Gastrocnemius medialis (tissue), 4 donors: ENCODE data around the gene PROM2. TPM values are rescaled to one million over a fixed set of nuclear protein-coding genes. Genes with fewer than 3 reads are reported as not detected.
"Not testable (repeated sequence)": the region's sequence is repeated elsewhere in the genome, so short reads cannot be mapped to it uniquely, and the experiment has no call there.

Experiments
- ATAC-seq, 2 donors: fragments of 150-250 bp; one replicate each; pipeline ENCODE4 v1.9.1; 2016
- DNase-seq, 2 donors: peaks; one replicate each; pipeline ENCODE4 v3.0.0-alpha.2; 2019
- H3K27ac ChIP-seq, 4 donors: fragments of 200-600 bp; sonication (generic); 1 replicate in 1 of 4; 2 replicates in 3 of 4; pipeline ENCODE4 v1.5.1; 2016 to 2018; ENCODE audit warnings: mild to moderate bottlenecking in 2 of 4, moderate library complexity in 1 of 4
- H3K27me3 ChIP-seq, 3 donors: fragments of 200-600 bp; sonication (generic) in 2 of 3; 1 replicate in 1 of 3; 2 replicates in 2 of 3; pipeline versions ENCODE4 v1.5.1 to v1.6.0; 2016 to 2019; ENCODE audit warnings: mild to moderate bottlenecking in 1 of 3, moderate library complexity in 1 of 3
- H3K36me3 ChIP-seq, 2 donors: fragments of 200-600 bp; sonication (generic) in 1 of 2; one replicate each; pipeline ENCODE4 v1.5.1; 2017 to 2018
- H3K4me1 ChIP-seq, 2 donors: fragments of 200-600 bp; sonication (generic) in 1 of 2; one replicate each; pipeline ENCODE4 v1.5.1; 2016 to 2017; ENCODE audit warnings: mild to moderate bottlenecking in 2 of 2
- H3K4me3 ChIP-seq, 4 donors: fragments of 200-600 bp; sonication (generic) in 3 of 4; 1 replicate in 1 of 4; 2 replicates in 3 of 4; pipeline ENCODE4 v1.5.1; 2016 to 2019; ENCODE audit warnings: mild to moderate bottlenecking in 2 of 4
- H3K9me3 ChIP-seq, 3 donors: fragments of 200-600 bp; sonication (generic) in 2 of 3; 1 replicate in 1 of 3; 2 replicates in 2 of 3; pipeline ENCODE4 v1.5.1; 2016 to 2019
- CTCF ChIP-seq, 5 experiments: fragments of 450-650 bp in 3 of 5; fragments of 200-600 bp in 2 of 5; sonication (generic) in 2 of 5; IDR thresholded peaks in 4 of 5; conservative IDR thresholded peaks in 1 of 5; 1 replicate in 4 of 5; 2 replicates in 1 of 5; pipeline ENCODE4 v1.5.1; 2016 to 2019; ENCODE audit warnings: antibody characterized with exemption in 5 of 5, mild to moderate bottlenecking in 3 of 5, moderate library complexity in 3 of 5
- POLR2A ChIP-seq, 2 donors: fragments of 450-650 bp; IDR thresholded peaks; one replicate each; pipeline ENCODE4 v1.6.1; 2017; ENCODE audit warnings: antibody characterized with exemption in 2 of 2, mild to moderate bottlenecking in 2 of 2, moderate library complexity in 2 of 2
- in situ Hi-C, 4 donors: fragments of 200-750 bp; cut with MboI; loops; one replicate each; pipeline versions ENCODE4 v1.15.0 to v1.8.0; 2017; ENCODE audit warnings: low sequenced_read_pairs in 4 of 4
- intact Hi-C: fragments of 100-400 bp; cut with DNase I; formaldehyde crosslinking; loops from one replicate; pipeline ENCODE4 v1.15.1; 2023; ENCODE audit warnings: low total_unique reads
- total RNA-seq, 4 donors: library from RNA; depleted of rRNA; stranded (reverse); fragments of >200 nt; gene quantifications; one replicate each; pipeline versions ENCODE4 v1.1.0 to v1.2.3, GENCODE V29; 2016

The PROM2 gene
- total RNA-seq, 4 donors from 2014 or later, result 0.33 to 0.46 TPM; not detected in 2

- Histone ChIP-seq H3K9me3 (peaks cover 0 to 12% (median 7%) of the 10 kb centered on the region in 3 donors), H3K27ac (no peak overlapping the region), H3K36me3 (peaks cover 0 to 3% of the 10 kb centered on the region in 2 donors), H3K4me3 (no peak overlapping the region), H3K27me3 (no peaks in the 10 kb centered on the region), H3K4me1 (no peaks in the 10 kb centered on the region)
- in situ Hi-C loops (no loop called here), intact Hi-C loops (no loop called here)
- DNase-seq, result no peak
- TF ChIP-seq POLR2A (IDR thresholded peaks at IDR 0.05) (no peak), CTCF (IDR thresholded peaks at IDR 0.05 in 4 of 5, conservative IDR thresholded peaks at IDR 0.05 in 1 of 5) (no peak)
- ATAC-seq, result no peak
Measured at GRCh38 chr2:95234286-95234785, 39.9 kb upstream of the PROM2 start.

- no peaks in the 10 kb centered on the region for H3K27me3 ChIP-seq
- in situ Hi-C loops, result no loop called here
- intact Hi-C loops, result no loop called here
- H3K36me3 ChIP-seq, result no peaks in the 10 kb centered on the region
- no peak overlapping the region for H3K4me3 ChIP-seq
- H3K9me3 ChIP-seq, result peaks cover 0 to 12% (median 7%) of the 10 kb centered on the region in 3 donors
- no peaks in the 10 kb centered on the region for H3K4me1 ChIP-seq
- no peak for DNase-seq
- ATAC-seq, result no peak
- TF ChIP-seq POLR2A (IDR thresholded peaks at IDR 0.05), result no peak
- no peak for TF ChIP-seq CTCF (IDR thresholded peaks at IDR 0.05 in 4 of 5, conservative IDR thresholded peaks at IDR 0.05 in 1 of 5)
- no peak overlapping the region for H3K27ac ChIP-seq
Measured at GRCh38 chr2:95234816-95235215, 39.4 kb upstream of the PROM2 start.

GRCh38 chr2:95238131-95238530 is 36.1 kb upstream of the PROM2 start:
- Histone ChIP-seq H3K4me1 (no peaks in the 10 kb centered on the region), H3K9me3 (peaks cover 0 to 16% (median 12%) of the 10 kb centered on the region in 3 donors), H3K27me3 (no peaks in the 10 kb centered on the region), H3K4me3 (no peak overlapping the region), H3K27ac (no peak overlapping the region), H3K36me3 (no peaks in the 10 kb centered on the region)
- TF ChIP-seq CTCF (IDR thresholded peaks at IDR 0.05 in 4 of 5, conservative IDR thresholded peaks at IDR 0.05 in 1 of 5), result no peak
- TF ChIP-seq POLR2A (IDR thresholded peaks at IDR 0.05), result no peak
- in situ Hi-C loops (no loop called here), intact Hi-C loops (no loop called here)
- DNase-seq, result no peak
- no peak for ATAC-seq

GRCh38 chr2:95240091-95240490 is 34.2 kb upstream of the PROM2 start:
- ATAC-seq (no peak), DNase-seq (no peak)
- intact Hi-C loops, result no loop called here
- no peaks in the 10 kb centered on the region for H3K4me1 ChIP-seq
- in situ Hi-C loops, result no loop called here
- H3K27me3 ChIP-seq, result no peaks in the 10 kb centered on the region
- peaks cover 0 to 16% (median 12%) of the 10 kb centered on the region in 3 donors for H3K9me3 ChIP-seq
- H3K36me3 ChIP-seq, result no peaks in the 10 kb centered on the region
- no peak for TF ChIP-seq POLR2A (IDR thresholded peaks at IDR 0.05)
- TF ChIP-seq CTCF (IDR thresholded peaks at IDR 0.05 in 4 of 5, conservative IDR thresholded peaks at IDR 0.05 in 1 of 5), result no peak
- H3K27ac ChIP-seq, result no peak overlapping the region
- H3K4me3 ChIP-seq, result no peak overlapping the region

GRCh38 chr2:95240556-95240955 is 33.7 kb upstream of the PROM2 start:
- no peak overlapping the region for H3K4me3 ChIP-seq
- H3K36me3 ChIP-seq, result no peaks in the 10 kb centered on the region
- in situ Hi-C loops, result no loop called here
- no peaks in the 10 kb centered on the region for H3K27me3 ChIP-seq
- H3K27ac ChIP-seq, result no peak overlapping the region
- intact Hi-C loops, result no loop called here
- peaks cover 0 to 16% (median 12%) of the 10 kb centered on the region in 3 donors for H3K9me3 ChIP-seq
- DNase-seq (no peak), ATAC-seq (no peak)
- TF ChIP-seq CTCF (IDR thresholded peaks at IDR 0.05 in 4 of 5, conservative IDR thresholded peaks at IDR 0.05 in 1 of 5) (no peak), POLR2A (IDR thresholded peaks at IDR 0.05) (no peak)
- H3K4me1 ChIP-seq, result no peaks in the 10 kb centered on the region

GRCh38 chr2:95242084-95242483 is 32.2 kb upstream of the PROM2 start:
- H3K36me3 ChIP-seq, H3K27ac ChIP-seq, H3K27me3 ChIP-seq, in situ Hi-C loops, intact Hi-C loops, ATAC-seq, H3K4me1 ChIP-seq, DNase-seq: not testable (repeated sequence)
- Histone ChIP-seq H3K4me3 (peak overlapping the region in 1 of 4 donors; percentile 10), H3K9me3 (peaks cover 4 to 16% (median 12%) of the 10 kb centered on the region in 3 donors)
